Neural progenitor cell (in vitro differentiated cells): ENCODE results near the gene LRRN1.

Experiments used
- CTCF ChIP-seq: fragments of 200-600 bp; sonication (generic); IDR thresholded peaks from 2 replicates; pipeline ENCODE4 v1.5.1; 2017; ENCODE audit warnings: antibody characterized with exemption, mild to moderate bottlenecking
- EZH2phosphoT487 ChIP-seq: fragments of 200-600 bp; sonication (generic); IDR thresholded peaks from 2 replicates; pipeline ENCODE4 v1.6.1; 2017; ENCODE audit warnings: antibody characterized with exemption

- TF ChIP-seq CTCF (no peak), EZH2phosphoT487 (no peak)
Measured at GRCh38 chr3:3765661-3766060, 33.6 kb upstream of the LRRN1 start.
